Activated T-cell treated with anti-CD3 and anti-CD28 coated beads for 1 hour (primary cell): ENCODE measurements around the gene NOX4.
"Not testable (repeated sequence)": the region's sequence is repeated elsewhere in the genome, so short reads cannot be mapped to it uniquely, and the experiment has no call there.

Experiments
- DNase-seq: peaks from one replicate; pipeline ENCODE4 v3.0.0-alpha.2; 2020; ENCODE audit warnings: low read depth

NOX4 gene

DNA sequence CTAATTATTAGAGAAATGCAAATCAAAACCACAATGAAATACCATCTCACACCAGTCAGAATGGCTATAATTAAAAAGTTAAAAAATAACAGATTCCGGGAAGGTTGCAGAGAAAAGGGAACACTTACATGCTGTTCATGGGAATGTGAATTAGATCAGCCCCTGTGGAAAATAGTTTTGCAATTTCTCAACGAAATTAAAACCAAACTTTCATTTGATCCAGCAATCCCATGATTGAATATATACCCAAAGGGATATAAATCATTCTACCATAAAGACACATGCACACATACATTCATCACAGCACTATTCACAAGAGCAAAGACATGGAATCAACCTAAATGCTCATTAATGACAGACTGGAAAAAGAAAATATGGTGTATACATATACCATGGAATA lies 32.5 kb downstream of the NOX4 start:
- DNase-seq = no peak

DNA sequence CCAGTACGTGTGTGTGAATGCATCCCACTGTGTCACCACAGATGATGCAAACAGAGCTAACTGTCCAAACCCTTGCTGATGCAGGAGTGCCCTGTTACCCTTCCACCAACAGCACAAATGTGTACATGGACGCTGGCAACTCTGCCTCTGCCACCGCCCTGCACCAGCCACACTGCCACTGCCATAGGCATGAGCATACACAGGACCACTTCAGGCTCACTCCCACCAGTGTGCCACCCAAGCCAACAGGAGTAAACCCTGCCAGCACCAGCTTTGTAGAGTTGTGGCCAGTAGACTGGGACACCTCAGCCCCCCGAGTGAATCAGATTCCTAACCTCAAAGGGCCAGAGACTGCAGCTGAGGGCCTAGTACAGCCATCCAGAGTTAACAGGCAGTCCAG lies 34.0 kb downstream of the NOX4 start:
- DNase-seq = no peak

DNA sequence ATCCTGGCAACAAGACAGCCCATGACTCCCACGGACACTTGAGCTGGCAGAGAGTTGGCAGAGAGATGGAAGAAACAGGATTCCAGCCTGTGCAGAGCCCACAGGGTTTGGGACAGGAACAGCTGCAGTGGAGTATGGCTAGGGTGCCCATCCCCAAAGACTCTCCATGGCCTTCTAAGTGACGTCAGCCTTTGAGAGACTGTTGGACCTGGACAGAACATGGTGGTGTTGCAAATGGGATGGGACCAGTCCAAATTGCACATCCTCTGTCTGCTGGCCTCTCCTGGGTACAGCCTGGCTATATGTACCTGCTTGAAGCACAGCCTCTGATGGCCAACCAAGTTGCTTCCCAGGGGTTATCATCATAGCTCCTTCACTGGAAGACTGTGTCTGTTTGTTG lies 34.5 kb downstream of the NOX4 start:
- DNase-seq = no peak

DNA sequence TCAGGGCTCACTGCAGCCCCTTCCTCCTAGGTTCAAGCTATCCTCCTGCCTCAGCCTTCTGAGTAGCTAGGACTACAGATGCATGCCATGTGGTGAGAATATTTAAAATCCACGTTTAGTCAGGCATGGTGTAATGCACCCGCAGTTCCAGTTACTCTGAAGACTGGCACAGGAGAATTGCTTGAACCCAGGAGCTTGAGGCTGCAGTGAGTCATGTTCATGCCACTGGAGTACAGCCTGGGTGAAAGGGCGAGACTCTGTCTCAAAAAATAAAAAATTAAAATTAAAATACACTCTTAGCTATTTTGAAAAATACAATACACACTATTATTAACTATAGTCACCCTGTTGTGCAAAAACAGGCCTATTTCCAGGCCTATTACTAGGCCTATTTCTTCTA lies 38.4 kb downstream of the NOX4 start:
- DNase-seq = no peak

DNA sequence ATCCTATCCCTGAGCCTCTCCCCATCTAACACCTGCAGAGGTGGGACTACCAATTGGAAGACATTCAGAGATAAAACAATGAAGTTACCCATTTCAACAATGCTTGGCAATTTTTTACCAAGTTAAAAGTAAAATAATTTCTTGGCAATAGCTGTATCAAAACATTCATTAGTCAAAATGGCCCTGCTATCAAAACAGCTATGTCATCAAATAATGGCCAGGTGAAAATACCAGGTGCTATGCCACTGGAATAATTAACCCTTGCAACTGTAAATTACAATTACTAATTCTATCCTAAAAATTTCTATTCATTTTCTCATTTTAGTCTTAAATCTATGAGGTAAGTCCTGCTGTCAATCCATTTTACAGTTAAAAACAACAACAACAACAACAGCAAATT lies 43.3 kb downstream of the NOX4 start:
- DNase-seq = no peak

DNA sequence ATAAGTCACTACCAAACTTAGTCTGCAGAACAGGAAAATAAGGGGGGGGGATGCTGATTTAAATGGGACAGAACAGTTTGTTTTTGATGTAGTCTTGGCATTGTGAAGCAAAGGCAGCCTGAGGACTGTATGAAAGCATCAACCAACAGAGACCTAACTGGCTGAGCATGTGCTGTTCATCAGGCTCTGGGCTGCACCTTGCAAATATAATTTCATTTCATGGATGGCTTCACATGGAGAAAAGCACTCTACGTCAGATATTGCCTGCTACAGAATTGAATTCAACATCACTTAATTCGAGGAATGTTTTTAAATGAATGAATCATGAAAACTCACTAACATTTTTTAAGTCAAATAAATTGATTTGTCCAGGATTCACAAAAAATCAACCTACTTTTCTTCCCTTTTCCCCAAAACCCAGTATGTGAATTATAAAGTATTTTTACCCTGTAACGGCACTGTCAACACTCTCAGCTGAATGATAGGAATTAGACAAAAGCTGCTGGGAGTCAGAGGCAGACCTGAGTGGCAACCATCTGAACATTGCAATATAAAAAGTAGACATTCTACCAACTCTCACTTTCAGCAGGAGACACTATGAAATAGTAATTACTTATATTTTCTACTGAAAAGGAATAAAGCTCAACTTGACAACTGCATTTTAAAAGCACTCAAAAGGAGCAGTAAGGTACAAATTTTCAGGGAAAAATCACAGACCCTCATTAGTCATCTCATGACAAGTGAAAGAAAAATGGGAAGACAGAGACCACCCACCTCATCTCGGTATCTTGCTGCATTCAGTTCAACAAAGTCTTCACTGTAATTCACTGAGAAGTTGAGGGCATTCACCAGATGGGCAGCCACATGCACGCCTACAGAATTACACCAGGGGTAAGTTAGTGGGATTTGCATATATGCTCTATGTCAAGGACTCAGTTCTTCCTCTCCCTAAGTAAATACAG lies 47.5 kb downstream of the NOX4 start:
- no peak for DNase-seq

DNA sequence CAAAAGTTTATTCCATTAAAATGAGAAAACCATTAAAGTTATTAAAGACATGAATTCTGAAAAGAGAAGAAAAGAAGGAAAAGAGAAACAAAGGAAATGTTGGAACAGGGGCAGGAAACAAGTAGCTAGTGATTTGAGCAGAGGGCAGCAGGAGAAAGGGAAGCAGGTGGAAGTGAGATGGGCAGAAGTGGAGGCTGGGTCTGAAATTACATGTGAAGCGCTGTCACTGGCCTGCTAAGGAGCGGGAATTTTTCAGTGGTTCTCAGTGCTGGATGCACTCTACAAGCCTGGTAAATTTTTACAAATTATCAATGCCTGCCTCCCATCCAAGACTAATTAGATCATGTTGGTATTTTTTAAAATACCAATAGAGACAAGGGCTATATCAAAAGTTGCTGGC lies 48.4 kb downstream of the NOX4 start:
- DNase-seq = no peak

DNA sequence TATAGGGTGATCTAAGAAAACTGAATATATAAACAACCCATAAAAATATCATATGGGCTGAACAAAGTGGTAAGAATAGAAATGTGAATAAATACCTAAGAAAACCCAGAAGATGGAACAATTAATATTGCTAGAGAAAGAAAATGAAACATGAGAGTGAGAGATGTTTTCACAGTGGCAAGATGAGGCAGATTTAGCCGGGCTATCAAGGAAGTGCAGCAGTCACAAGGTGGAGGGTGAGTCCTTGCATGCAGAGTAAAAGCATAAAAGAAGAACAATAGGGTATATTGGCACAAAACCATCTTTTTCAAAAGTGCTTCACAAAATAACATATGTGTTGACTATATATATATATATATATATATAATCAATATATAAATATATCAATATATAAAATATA lies 49.6 kb downstream of the NOX4 start:
- no peak for DNase-seq

DNA sequence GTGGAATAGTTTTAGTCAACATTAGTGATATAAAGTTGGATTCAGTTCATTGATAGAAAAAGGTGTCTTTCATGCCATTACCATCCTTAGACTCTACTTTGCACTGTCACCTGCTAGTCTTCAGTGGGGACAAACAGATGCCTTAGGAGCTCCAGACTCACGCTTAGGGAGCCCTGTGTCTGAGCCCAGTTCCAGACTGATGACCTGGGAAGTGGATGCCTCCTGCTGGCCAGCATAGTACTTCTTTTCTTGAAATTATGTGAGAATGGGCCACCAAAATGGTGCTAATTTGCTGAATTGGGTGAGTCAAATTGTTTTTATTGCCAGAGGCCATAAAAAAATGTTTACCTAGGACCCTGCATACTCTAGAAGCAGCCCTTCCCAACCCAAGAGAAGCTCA lies 53.9 kb downstream of the NOX4 start:
- no peak for DNase-seq

DNA sequence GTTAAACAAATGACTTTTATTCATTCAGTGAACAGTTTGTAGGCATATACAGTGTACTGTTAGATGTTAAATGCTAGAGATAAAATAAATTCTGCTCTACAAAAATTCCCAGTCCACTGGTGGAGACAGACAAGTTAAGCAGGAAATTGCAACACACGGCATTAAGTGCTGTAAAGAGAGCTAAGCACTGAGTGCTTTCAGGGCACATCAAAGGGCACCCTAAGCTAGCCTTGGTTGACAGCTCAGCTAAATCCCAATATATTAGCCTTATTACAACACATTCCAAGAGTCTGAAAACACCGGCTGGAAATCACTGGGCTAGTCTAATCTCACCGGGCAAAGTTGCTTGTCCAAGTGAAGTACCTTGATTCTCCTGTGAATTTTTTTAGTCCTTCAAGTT lies 55.1 kb downstream of the NOX4 start:
- DNase-seq = no peak

DNA sequence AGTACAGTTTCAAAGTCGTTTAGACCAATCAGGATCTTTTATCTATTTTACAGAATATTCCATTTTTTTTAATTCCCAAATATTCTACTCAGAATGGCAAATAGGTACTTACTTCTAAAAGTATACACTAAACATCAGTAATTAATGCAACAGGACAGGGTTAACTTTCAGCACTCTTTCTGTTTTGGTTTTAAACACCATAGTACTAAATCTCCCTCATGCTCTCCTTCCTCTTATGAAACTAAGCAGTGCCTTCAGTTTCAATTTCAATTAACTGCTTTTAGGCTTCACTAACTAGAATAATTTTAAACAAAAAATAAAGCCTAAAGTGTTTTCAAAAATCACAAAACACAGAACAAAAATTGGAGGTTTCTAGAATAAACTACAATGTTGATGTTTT lies 57.9 kb downstream of the NOX4 start:
- no peak for DNase-seq

DNA sequence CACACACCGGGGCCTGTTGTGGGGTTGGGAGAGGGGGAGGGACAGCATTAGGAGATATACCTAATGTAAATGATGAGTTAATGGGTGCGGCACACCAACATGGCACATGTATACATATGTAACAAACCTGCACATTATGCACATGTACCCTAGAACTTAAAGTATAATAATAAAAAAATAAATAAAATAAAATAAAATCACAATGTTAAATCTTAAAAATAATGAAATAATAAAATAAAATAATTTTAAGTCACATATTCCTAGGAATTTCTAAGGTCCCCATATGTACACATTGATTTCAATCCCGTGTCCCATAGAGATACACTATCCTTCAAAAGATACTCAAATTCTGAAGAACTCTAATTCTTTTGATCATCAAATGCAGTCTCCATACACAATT lies 59.0 kb downstream of the NOX4 start:
- not testable (repeated sequence) for DNase-seq

DNA sequence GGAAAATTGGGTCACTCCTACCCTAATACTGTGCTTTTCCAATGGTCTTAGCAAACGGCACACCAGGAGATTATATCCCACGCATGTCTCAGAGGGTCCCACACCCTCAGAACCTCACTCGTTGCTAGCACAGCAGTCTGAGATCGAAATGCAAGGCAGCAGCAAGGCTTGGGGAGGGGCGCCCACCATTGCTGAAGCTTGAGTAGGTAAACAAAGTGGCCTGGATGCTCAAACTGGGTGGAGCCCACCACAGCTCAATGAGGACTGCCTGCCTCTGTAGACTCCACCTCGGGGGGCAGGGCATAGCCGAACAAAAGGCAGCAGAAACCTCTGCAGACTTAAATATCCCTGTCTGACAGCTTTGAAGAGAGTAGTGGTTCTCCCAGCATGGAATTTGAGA lies 64.7 kb downstream of the NOX4 start:
- DNase-seq = not testable (repeated sequence)

DNA sequence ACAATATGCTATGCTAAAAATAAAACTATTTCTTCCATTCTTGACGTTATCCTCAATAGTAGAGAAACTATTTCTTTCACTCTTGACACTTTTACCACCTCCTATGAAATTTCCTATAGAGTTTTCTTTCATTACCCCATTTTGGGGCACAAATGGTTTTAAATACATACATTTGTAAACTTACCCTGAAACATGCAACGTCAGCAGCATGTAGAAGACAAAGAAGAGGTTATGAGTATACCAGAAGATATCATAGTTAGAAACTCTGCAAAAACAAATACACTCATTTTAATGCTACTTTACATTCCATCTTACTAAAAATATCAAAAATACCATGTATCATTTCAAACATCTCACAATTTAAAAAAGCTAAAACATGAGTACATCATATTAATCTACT lies 69.5 kb downstream of the NOX4 start:
- no peak for DNase-seq

DNA sequence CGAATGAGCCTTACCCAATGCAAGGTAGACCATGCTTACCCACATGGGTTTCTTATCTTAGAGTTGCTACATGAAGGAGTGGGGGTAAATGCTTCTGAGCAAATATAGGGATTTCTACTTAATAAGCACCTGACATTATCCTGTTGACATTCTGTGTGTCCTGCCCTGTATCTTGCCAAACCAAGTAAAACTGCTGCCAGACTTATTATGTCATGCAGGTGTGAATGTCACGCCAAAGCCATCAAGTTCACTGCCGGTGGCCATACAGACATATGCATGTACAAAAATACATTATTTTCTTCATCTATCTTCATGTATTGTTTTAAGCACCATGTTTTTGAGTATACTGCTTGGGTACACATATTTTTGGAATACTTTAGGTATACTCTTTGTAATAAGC lies 70.2 kb downstream of the NOX4 start:
- DNase-seq = no peak

DNA sequence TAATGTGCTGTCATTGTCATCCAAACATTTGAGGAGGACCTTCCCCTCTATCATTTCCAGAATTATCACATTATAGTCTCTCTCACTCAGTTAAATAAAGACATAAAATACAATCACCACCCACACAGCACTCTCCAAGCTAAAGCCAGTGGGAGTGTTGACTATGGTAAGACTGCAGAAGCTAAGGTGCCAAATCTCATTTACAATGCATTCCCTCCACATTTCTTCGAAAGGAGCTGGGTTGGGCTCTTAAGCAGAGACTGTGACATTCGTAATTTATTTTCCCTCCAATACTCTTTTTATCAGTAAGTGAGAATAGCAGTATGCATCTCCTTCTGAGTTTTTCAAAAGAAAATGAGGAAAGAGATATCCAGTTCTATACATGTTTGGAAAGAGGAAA lies 74.2 kb downstream of the NOX4 start:
- DNase-seq = no peak

DNA sequence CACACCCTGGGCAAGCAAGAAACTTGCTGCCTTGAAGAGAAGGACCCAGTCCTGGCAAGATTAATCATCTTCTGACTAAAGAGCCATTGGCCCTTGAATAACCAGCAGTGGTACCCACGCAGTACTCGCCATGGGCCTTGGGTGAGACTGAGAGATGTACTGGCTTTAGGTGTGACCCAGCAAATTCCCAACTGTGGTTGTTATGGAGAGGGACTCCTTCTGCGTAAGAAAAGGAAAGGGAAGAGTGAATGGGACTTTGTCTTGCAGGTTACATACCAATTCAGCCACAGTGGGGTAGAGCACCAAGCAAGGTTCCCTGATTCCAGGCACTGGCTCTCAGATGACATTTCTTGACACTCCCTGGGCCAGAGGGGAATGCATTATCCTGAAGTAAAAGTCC lies 80.1 kb downstream of the NOX4 start:
- not testable (repeated sequence) for DNase-seq

DNA sequence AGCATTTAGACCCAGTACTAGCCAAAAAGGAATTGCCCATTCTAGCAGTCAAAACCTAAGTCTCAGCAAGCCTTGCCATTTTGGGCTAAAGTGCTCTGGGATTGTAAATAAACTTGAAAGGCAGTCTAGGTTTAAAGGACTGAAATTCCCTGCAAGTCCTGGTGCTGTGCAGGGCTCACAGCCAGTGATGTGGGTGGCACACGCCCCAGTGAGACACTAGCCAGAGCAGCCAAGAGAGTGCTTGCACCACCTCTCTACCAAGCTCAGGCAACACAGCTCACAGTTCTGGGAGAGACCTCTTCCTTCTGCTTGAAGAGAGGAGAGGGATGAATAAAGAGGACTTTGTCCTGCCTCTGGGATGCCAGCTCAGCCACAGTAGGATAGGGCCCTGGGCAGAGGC lies 80.5 kb downstream of the NOX4 start:
- DNase-seq = not testable (repeated sequence)

DNA sequence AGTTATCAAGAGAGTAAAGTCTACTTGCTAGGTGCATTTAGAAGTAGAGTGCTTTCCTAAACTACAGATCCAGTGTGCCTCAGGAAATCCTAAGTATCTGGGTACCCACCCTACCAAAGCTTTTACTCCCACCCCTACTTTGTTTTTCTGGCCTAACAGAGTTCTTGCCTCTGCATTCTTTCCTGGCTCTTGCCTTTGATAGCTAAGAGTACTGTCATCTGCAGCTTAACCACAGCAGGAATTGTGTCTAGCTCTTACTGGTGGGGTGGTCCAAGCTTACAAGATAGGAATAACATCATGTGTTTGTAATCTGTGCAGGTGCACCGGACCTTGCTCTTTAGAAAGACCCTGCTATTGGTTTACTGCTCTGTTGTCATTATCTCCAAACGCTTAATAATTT lies 82.7 kb downstream of the NOX4 start:
- not testable (repeated sequence) for DNase-seq

DNA sequence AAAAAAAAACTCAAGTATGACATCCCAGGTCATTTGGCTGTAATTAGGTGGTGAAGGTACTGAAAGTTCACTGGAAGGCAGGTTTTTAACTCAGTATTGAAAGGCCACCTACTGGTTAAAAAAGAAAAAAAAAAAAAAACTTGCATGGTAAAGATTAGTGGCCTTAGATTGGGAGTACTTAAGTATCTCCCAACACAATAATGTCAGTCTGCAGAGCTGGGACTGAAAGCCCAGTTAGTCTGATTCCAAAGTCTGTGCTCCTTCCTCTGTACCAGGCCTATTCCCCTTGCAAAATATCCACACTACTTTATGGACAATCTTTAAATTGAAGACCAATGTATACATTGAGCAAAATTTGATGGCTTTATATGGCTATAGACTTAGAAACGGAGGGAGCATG lies 85.5 kb downstream of the NOX4 start:
- DNase-seq = no peak

DNA sequence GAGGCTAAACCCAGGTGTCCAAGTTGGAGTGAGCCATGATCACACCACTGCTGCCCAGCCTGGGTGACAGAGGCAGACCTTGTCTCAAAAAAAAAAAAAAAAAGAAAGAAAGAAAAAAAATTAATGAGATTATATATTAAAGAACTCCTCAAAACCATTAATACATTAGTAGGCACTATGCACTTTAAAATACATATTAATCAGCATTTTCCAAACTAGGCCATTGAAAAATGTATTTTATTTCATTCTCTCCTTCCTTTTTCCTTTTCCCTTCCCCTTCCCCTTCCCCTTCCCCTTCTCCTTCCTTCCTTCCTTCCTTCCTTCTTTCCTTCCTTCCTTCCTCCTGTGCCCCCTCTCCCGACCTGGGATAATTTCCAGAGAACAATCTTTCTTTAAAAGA lies 99.5 kb downstream of the NOX4 start:
- DNase-seq = not testable (repeated sequence)

DNA sequence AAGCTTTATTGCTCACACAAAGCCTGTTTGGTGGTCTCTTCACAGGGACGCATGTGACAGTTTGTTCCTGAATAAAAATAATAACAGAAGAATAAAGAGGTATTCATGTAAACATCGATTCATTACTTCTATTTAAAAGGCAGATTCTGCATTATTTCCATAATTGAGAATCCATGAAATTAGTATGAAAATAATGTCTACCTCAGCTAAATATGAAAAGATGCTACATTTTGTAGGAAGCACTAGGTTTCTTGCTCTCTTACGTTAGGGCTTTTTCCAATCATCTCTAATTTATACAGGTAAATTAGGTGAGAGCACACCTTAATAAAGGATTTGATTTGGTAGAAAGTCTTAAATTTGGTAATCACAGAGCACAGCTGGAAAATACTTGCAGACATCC lies 103.7 kb downstream of the NOX4 start:
- not testable (repeated sequence) for DNase-seq

DNA sequence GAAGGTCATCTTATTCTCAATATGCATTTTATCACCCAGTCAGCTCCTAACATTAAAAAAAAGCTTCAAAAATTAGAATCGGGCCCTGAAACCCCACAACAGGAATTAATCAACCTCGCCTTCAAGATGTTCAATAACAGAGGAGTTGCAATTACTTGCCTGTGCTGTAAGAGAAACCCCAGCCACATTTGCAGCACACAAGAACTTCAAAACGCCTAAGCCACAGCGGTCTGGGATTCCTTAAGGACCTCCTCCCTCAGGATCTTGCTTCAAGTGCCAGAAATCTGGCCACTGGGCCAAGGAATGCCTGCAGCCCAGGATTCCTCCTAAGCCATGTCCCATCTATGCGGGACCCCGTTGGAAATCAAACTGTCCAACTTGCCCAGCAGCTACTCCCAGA lies 108.2 kb downstream of the NOX4 start:
- not testable (repeated sequence) for DNase-seq

DNA sequence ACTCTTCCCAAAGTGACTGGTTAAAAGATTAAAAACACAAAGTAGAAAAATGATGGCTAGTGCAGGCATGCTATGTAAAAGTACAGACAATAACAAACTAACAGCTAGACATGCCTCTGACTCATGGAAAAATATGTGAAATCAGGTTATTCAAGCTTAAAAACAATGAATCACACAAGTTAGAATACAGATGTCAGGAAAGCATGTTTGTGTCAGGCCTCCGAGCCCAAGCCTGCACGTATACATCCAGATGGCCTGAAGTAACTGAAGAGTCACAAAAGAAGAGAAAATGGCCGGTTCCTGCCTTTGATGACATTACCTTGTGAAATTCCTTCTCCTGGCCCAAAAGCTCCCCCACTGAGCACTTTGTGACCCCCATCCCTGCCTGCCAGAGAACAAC lies 110.1 kb downstream of the NOX4 start:
- DNase-seq = no peak
